ENCODE data around the gene ADAMTS12. TPM values are rescaled to one million over a fixed set of nuclear protein-coding genes. Genes with fewer than 3 reads are reported as not detected.

ADAMTS12 gene
- total and polyA plus RNA-seq, 2 donors (not counting 1 experiment from before 2014, with no cell fraction given): 10.7 to 44.8 TPM

DNA sequence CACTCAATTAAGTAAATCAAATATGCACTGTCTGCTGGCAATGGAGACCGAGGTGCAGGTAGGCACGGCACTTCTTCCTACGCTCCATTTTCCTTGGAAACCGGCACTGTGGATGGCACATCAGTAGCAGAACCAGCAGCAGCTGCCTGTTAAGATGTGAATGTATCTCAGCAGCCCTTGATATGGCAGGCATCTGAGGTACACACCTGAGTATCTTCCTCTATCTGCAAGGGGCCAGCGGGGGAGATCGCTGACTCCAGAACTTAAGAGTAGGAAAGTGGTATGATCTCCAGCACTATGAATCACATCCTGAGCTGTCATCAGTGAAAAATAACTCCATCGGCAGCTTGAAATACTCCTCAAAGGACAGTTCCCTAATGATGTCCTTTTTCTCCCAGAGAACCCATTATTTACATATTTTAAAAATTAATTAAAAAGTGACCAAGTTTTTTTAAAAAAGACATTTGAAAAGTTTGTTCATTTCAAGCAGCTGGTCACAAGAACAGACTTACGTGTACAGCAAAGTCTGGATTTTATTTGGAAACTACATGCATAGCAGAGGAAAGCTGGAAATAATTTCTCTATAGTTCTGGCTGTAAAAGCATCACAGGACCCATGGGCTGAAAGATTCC, 97.1 kb downstream of the ADAMTS12 start:
- H3K4me3 ChIP-seq (replicated peaks in 1 of 4; ENCODE audit: control extremely low read depth in 1 of 4, insufficient read depth in 1 of 4, low read depth in 3 of 4, low read length in 4 of 4): no peak overlapping the region
- no peaks in the 10 kb centered on the region for H3K9me3 ChIP-seq (ENCODE audit: control insufficient read depth, insufficient read depth, low read depth, low read length)
- no peak overlapping the region for H3K27ac ChIP-seq (ENCODE audit: insufficient read depth, low read length)
- peaks cover 3% of the 10 kb centered on the region for H3K4me1 ChIP-seq (ENCODE audit: control insufficient read depth, extremely low read depth, insufficient read depth, low read length)
- H4K20me1 ChIP-seq (ENCODE audit: control insufficient read depth, extremely low read depth, insufficient read depth, low read length): no peaks in the 10 kb centered on the region
- H3K79me2 ChIP-seq (ENCODE audit: control insufficient read depth, insufficient read depth, low read length): no peaks in the 10 kb centered on the region
- no peaks in the 10 kb centered on the region for H3K27me3 ChIP-seq (ENCODE audit: control insufficient read depth, insufficient read depth, low read length)
- no peak overlapping the region for H2AFZ ChIP-seq (ENCODE audit: low read length)
- no peak for TF ChIP-seq EZH2 (IDR thresholded peaks at IDR 0.05; ENCODE audit: low read length, missing control alignments)
- TF ChIP-seq, protein P1, sequence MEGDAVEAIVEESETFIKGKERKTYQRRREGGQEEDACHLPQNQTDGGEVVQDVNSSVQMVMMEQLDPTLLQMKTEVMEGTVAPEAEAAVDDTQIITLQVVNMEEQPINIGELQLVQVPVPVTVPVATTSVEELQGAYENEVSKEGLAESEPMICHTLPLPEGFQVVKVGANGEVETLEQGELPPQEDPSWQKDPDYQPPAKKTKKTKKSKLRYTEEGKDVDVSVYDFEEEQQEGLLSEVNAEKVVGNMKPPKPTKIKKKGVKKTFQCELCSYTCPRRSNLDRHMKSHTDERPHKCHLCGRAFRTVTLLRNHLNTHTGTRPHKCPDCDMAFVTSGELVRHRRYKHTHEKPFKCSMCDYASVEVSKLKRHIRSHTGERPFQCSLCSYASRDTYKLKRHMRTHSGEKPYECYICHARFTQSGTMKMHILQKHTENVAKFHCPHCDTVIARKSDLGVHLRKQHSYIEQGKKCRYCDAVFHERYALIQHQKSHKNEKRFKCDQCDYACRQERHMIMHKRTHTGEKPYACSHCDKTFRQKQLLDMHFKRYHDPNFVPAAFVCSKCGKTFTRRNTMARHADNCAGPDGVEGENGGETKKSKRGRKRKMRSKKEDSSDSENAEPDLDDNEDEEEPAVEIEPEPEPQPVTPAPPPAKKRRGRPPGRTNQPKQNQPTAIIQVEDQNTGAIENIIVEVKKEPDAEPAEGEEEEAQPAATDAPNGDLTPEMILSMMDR (conservative IDR thresholded peaks at IDR 0.05 in 1 of 2, IDR thresholded peaks at IDR 0.05 in 1 of 2; ENCODE audit: low read depth in 1 of 2, low read length in 2 of 2): no peak
- no peak overlapping the region for H3K9ac ChIP-seq (ENCODE audit: insufficient read depth, low read length)
- DNase-seq (ENCODE audit: low read depth in 2 of 2): peak; percentile 45 to 80
- H3K36me3 ChIP-seq (ENCODE audit: control insufficient read depth, insufficient read depth, low read length): no peaks in the 10 kb centered on the region
- H3K4me2 ChIP-seq (ENCODE audit: extremely low read depth, insufficient read depth, low read length): no peak overlapping the region

DNA sequence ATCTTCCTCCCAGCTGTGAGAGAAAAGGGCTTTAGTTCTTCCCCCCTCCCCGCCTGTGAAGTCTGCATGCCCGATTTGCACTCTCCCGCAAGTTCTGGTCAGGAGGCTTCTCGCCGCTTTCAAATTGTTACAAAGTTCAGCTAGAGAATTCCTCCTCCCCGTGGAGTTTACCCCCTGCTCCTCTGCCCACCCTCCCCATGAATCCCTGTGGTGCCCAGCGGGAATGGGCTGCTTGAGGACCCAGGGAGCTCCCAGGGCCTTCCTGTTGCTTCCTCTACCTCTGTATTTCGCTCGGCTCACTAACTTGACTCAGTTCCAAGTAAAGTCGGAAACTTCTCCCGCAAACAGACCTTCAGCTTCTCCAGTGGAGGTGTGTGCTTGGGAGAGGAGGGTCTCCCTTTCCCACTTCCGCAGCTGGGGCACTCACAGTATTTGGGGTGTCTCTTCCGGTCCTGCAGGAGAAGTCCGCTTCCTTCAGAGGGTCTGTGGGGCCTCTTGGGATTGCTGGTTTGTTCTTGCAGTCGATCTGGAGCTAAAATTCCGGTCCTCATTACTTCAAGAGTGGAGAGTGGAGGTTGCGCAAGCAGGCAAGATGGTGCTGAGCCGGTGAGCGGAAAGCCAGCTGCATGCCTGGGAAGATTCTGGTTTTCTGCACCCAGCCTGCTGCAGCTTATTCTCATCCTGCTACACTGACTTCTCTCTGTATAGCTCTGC, 97.8 kb downstream of the ADAMTS12 start:
- no peaks in the 10 kb centered on the region for H3K27me3 ChIP-seq (ENCODE audit: control insufficient read depth, insufficient read depth, low read length)
- no peaks in the 10 kb centered on the region for H3K79me2 ChIP-seq (ENCODE audit: control insufficient read depth, insufficient read depth, low read length)
- H3K9ac ChIP-seq (ENCODE audit: insufficient read depth, low read length): no peak overlapping the region
- H3K4me1 ChIP-seq (ENCODE audit: control insufficient read depth, extremely low read depth, insufficient read depth, low read length): peaks cover 8% of the 10 kb centered on the region
- no peak overlapping the region for H3K27ac ChIP-seq (ENCODE audit: insufficient read depth, low read length)
- H2AFZ ChIP-seq (ENCODE audit: low read length): no peak overlapping the region
- no peaks in the 10 kb centered on the region for H3K36me3 ChIP-seq (ENCODE audit: control insufficient read depth, insufficient read depth, low read length)
- H3K4me2 ChIP-seq (ENCODE audit: extremely low read depth, insufficient read depth, low read length): no peak overlapping the region
- no peaks in the 10 kb centered on the region for H3K9me3 ChIP-seq (ENCODE audit: control insufficient read depth, insufficient read depth, low read depth, low read length)
- TF ChIP-seq EZH2 (IDR thresholded peaks at IDR 0.05; ENCODE audit: low read length, missing control alignments): no peak
- TF ChIP-seq, protein P1 (conservative IDR thresholded peaks at IDR 0.05 in 1 of 2, IDR thresholded peaks at IDR 0.05 in 1 of 2; ENCODE audit: low read depth in 1 of 2, low read length in 2 of 2): no peak
- H4K20me1 ChIP-seq (ENCODE audit: control insufficient read depth, extremely low read depth, insufficient read depth, low read length): no peaks in the 10 kb centered on the region
- H3K4me3 ChIP-seq (replicated peaks in 1 of 4; ENCODE audit: control extremely low read depth in 1 of 4, insufficient read depth in 1 of 4, low read depth in 3 of 4, low read length in 4 of 4): no peak overlapping the region
- peak in 1 of 2 donors; percentile 17 for DNase-seq (ENCODE audit: low read depth in 2 of 2)

DNA sequence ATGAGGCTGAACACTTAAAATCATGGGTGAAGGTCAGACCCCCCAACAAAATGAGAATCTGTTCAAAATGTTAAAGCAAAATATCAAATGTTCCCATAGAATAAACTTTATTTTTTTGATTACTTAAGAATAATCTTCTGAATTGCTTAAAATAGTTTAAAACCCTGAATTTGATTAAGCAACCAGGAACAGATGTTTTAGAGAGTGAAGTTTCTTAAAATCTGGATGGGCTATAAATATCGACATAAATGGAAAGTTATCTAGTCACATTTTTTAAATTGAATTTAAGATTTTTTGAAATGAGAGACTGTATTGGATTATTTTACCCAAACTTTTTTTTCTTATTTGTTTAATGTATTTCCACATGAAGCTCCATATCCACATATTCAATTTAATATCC, 98.5 kb downstream of the ADAMTS12 start:
- Histone ChIP-seq H3K36me3 (ENCODE audit: control insufficient read depth, insufficient read depth, low read length) (no peaks in the 10 kb centered on the region), H3K4me1 (ENCODE audit: control insufficient read depth, extremely low read depth, insufficient read depth, low read length) (peaks cover 12% of the 10 kb centered on the region), H2AFZ (ENCODE audit: low read length) (no peak overlapping the region), H3K27me3 (ENCODE audit: control insufficient read depth, insufficient read depth, low read length) (no peaks in the 10 kb centered on the region), H3K9me3 (ENCODE audit: control insufficient read depth, insufficient read depth, low read depth, low read length) (no peaks in the 10 kb centered on the region), H3K4me2 (ENCODE audit: extremely low read depth, insufficient read depth, low read length) (no peak overlapping the region), H3K27ac (ENCODE audit: insufficient read depth, low read length) (no peak overlapping the region), H3K9ac (ENCODE audit: insufficient read depth, low read length) (no peak overlapping the region), H3K79me2 (ENCODE audit: control insufficient read depth, insufficient read depth, low read length) (no peaks in the 10 kb centered on the region), H3K4me3 (replicated peaks in 1 of 4; ENCODE audit: control extremely low read depth in 1 of 4, insufficient read depth in 1 of 4, low read depth in 3 of 4, low read length in 4 of 4) (no peak overlapping the region), H4K20me1 (ENCODE audit: control insufficient read depth, extremely low read depth, insufficient read depth, low read length) (no peaks in the 10 kb centered on the region)
- DNase-seq (ENCODE audit: low read depth in 2 of 2): no peak
- TF ChIP-seq EZH2 (IDR thresholded peaks at IDR 0.05; ENCODE audit: low read length, missing control alignments): no peak
- TF ChIP-seq, protein P1 (conservative IDR thresholded peaks at IDR 0.05 in 1 of 2, IDR thresholded peaks at IDR 0.05 in 1 of 2; ENCODE audit: low read depth in 1 of 2, low read length in 2 of 2): no peak
